ENCODE measurements around the gene ACP6. TPM values are rescaled to one million over a fixed set of nuclear protein-coding genes. Genes with fewer than 3 reads are reported as not detected.

Gene ACP6
- total RNA-seq, 1 experiment from 2014 or later: 31.5 TPM

GRCh38 chr1:147598621-147599361, 71.5 kb downstream of the ACP6 start (continued):
- TF ChIP-seq PRDM15 (CRISPR knock-in tag; IDR thresholded peaks at IDR 0.05) (no peak), ZNF232 (CRISPR knock-in tag; IDR thresholded peaks at IDR 0.05) (no peak), ESRRA (CRISPR knock-in tag; IDR thresholded peaks at IDR 0.05; ENCODE audit: borderline replicate concordance) (peak; percentile 35; the same call in 1 of the 2 replicates), ZNF281 (CRISPR knock-in tag; IDR thresholded peaks at IDR 0.05) (0 out of 2 replicates have a peak, but pooled peaks have one; percentile 45), KAT7 (CRISPR knock-in tag; IDR thresholded peaks at IDR 0.05; ENCODE audit: borderline replicate concordance) (peak; percentile 66; the same call in 1 of the 2 replicates), ZNF263 (CRISPR knock-in tag; IDR thresholded peaks at IDR 0.05; ENCODE audit: low read depth) (no peak), CREB1 (CRISPR knock-in tag; IDR thresholded peaks at IDR 0.05) (no peak), AFF4 (CRISPR knock-in tag; IDR thresholded peaks at IDR 0.05; ENCODE audit: borderline replicate concordance) (no peak), ELF4 (CRISPR knock-in tag; IDR thresholded peaks at IDR 0.05; ENCODE audit: low read depth) (no peak), USF2 (CRISPR knock-in tag; IDR thresholded peaks at IDR 0.05) (no peak)
- TF ChIP-seq, protein P1, sequence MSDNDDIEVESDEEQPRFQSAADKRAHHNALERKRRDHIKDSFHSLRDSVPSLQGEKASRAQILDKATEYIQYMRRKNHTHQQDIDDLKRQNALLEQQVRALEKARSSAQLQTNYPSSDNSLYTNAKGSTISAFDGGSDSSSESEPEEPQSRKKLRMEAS (CRISPR knock-in tag; IDR thresholded peaks at IDR 0.05): peak; percentile 55
- TF ChIP-seq, protein P2, sequence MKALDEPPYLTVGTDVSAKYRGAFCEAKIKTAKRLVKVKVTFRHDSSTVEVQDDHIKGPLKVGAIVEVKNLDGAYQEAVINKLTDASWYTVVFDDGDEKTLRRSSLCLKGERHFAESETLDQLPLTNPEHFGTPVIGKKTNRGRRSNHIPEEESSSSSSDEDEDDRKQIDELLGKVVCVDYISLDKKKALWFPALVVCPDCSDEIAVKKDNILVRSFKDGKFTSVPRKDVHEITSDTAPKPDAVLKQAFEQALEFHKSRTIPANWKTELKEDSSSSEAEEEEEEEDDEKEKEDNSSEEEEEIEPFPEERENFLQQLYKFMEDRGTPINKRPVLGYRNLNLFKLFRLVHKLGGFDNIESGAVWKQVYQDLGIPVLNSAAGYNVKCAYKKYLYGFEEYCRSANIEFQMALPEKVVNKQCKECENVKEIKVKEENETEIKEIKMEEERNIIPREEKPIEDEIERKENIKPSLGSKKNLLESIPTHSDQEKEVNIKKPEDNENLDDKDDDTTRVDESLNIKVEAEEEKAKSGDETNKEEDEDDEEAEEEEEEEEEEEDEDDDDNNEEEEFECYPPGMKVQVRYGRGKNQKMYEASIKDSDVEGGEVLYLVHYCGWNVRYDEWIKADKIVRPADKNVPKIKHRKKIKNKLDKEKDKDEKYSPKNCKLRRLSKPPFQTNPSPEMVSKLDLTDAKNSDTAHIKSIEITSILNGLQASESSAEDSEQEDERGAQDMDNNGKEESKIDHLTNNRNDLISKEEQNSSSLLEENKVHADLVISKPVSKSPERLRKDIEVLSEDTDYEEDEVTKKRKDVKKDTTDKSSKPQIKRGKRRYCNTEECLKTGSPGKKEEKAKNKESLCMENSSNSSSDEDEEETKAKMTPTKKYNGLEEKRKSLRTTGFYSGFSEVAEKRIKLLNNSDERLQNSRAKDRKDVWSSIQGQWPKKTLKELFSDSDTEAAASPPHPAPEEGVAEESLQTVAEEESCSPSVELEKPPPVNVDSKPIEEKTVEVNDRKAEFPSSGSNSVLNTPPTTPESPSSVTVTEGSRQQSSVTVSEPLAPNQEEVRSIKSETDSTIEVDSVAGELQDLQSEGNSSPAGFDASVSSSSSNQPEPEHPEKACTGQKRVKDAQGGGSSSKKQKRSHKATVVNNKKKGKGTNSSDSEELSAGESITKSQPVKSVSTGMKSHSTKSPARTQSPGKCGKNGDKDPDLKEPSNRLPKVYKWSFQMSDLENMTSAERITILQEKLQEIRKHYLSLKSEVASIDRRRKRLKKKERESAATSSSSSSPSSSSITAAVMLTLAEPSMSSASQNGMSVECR (CRISPR knock-in tag; IDR thresholded peaks at IDR 0.05; ENCODE audit: borderline replicate concordance): 0 out of 2 replicates have a peak, but pooled peaks have one; percentile 25
- TF ChIP-seq, protein P3, sequence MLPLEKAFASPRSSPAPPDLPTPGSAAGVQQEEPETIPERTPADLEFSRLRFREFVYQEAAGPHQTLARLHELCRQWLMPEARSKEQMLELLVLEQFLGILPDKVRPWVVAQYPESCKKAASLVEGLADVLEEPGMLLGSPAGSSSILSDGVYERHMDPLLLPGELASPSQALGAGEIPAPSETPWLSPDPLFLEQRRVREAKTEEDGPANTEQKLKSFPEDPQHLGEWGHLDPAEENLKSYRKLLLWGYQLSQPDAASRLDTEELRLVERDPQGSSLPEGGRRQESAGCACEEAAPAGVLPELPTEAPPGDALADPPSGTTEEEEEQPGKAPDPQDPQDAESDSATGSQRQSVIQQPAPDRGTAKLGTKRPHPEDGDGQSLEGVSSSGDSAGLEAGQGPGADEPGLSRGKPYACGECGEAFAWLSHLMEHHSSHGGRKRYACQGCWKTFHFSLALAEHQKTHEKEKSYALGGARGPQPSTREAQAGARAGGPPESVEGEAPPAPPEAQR (CRISPR knock-in tag; IDR thresholded peaks at IDR 0.05): no peak

Data from WTC11 (cell line).